Activated CD4-positive, alpha-beta T cell treated with anti-CD3 and anti-CD28 coated beads, Interleukin-2, amount 10 ng/mL, durations not matched to agents 24 days and 14 days (primary cell): ENCODE data around the gene GMNC. TPM values are rescaled to one million over a fixed set of nuclear protein-coding genes. Genes with fewer than 3 reads are reported as not detected.

Experiments used
- DNase-seq: peaks from one replicate; pipeline ENCODE4 v3.0.0; 2022
- H3K27ac Mint-ChIP-seq: one replicate; pipeline ENCODE4 v1.8.0; 2022; ENCODE audit warnings: mild to moderate bottlenecking, mixed read lengths
- H3K27me3 Mint-ChIP-seq: one replicate; pipeline ENCODE4 v1.8.0; 2022; ENCODE audit warnings: mixed read lengths
- H3K36me3 Mint-ChIP-seq: one replicate; pipeline ENCODE4 v1.8.0; 2022; ENCODE audit warnings: low read depth, mild to moderate bottlenecking, mixed read lengths
- H3K4me1 Mint-ChIP-seq: one replicate; pipeline ENCODE4 v1.8.0; 2021; ENCODE audit warnings: mixed read lengths
- H3K4me3 Mint-ChIP-seq: one replicate; pipeline ENCODE4 v1.8.0; 2022; ENCODE audit warnings: mild to moderate bottlenecking, moderate library complexity, mixed read lengths
- H3K9me3 Mint-ChIP-seq: one replicate; pipeline ENCODE4 v1.8.0; 2021; ENCODE audit warnings: mixed read lengths
- intact Hi-C: fragments of 100-400 bp; cut with micrococcal nuclease; formaldehyde crosslinking; loops from one replicate; pipeline ENCODE4 v1.15.1; 2023
- total RNA-seq: library from RNA; stranded (reverse); gene quantifications from 2 replicates; pipeline ENCODE4 v1.2.3, GENCODE V29; 2022

GMNC gene
- total RNA-seq, 1 donor from 2014 or later, result not detected

DNA sequence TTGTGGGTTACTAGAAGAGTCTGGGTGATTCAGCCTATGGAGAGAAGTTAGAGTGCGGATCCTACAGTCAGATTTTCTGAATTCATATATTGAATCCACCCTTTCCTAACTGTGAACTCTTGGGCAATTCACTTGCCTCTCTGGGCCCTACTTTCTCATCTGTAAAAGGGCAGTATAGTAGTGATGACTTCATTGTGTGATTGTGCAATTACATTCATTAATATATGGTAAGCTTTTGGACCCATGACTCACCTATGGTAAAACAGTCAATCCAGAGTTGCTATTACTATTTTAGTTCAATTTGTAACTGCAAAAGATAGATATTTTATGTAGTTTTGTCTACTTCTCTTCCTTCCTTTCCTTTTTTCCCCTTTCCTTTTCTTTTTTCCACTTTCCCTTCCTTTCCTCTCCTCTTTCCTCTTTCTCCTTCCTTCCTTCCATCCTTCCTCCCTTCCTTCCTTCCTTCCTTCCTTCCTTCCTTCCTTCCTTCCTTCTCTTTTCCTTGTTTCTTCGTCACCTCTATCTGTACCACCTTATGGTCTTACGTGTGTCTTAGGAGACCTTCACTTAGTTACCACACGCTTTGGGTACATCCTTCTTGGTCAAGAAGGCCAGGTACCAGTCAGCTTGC is 37.0 kb downstream of the GMNC start:
- H3K4me3 Mint-ChIP-seq, result no peak overlapping the region
- no peaks in the 10 kb centered on the region for H3K9me3 Mint-ChIP-seq
- no peaks in the 10 kb centered on the region for H3K27me3 Mint-ChIP-seq
- intact Hi-C loops, result no loop called here
- H3K4me1 Mint-ChIP-seq, result no peaks in the 10 kb centered on the region
- H3K36me3 Mint-ChIP-seq, result no peaks in the 10 kb centered on the region
- H3K27ac Mint-ChIP-seq, result no peak overlapping the region
- DNase-seq, result no peak

GRCh38 chr3:190811775-190812480 is 50.6 kb downstream of the GMNC start:
- no peaks in the 10 kb centered on the region for H3K36me3 Mint-ChIP-seq
- no peaks in the 10 kb centered on the region for H3K9me3 Mint-ChIP-seq
- H3K27ac Mint-ChIP-seq, result no peak overlapping the region
- H3K27me3 Mint-ChIP-seq, result no peaks in the 10 kb centered on the region
- DNase-seq, result peak; percentile 66
- intact Hi-C loops, result no loop called here
- no peak overlapping the region for H3K4me3 Mint-ChIP-seq
- no peaks in the 10 kb centered on the region for H3K4me1 Mint-ChIP-seq

- no peaks in the 10 kb centered on the region for H3K36me3 Mint-ChIP-seq
- H3K27ac Mint-ChIP-seq, result no peak overlapping the region
- no peak for DNase-seq
- intact Hi-C loops, result no loop called here
- H3K9me3 Mint-ChIP-seq, result no peaks in the 10 kb centered on the region
- no peak overlapping the region for H3K4me3 Mint-ChIP-seq
- H3K4me1 Mint-ChIP-seq, result no peaks in the 10 kb centered on the region
- no peaks in the 10 kb centered on the region for H3K27me3 Mint-ChIP-seq
These were observed 51.5 kb downstream of the GMNC start for GRCh38 chr3:190810957-190811356.

DNA sequence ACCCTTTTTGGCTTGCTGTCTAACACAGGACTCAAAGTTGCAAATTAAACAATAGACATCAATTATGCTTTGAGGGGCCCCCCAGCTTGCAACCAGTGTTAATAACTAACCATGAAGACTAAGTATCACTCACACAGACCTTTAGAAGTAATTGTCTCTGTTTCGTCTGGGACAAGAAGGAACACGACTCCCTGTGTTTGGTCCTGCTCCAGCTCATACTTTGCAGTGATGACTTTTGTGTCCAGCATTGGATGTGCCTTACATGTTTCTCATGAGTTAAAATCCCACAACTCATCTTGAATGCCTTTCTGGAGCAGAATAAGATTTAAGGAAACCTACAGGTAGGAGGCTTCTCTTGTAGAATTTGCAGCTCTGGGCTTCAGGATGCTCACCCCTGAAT is 53.1 kb downstream of the GMNC start:
- no peak for DNase-seq
- H3K4me3 Mint-ChIP-seq, result no peak overlapping the region
- no peaks in the 10 kb centered on the region for H3K27me3 Mint-ChIP-seq
- no peaks in the 10 kb centered on the region for H3K9me3 Mint-ChIP-seq
- intact Hi-C loops, result no loop called here
- H3K4me1 Mint-ChIP-seq, result no peaks in the 10 kb centered on the region
- no peak overlapping the region for H3K27ac Mint-ChIP-seq
- H3K36me3 Mint-ChIP-seq, result no peaks in the 10 kb centered on the region

DNA sequence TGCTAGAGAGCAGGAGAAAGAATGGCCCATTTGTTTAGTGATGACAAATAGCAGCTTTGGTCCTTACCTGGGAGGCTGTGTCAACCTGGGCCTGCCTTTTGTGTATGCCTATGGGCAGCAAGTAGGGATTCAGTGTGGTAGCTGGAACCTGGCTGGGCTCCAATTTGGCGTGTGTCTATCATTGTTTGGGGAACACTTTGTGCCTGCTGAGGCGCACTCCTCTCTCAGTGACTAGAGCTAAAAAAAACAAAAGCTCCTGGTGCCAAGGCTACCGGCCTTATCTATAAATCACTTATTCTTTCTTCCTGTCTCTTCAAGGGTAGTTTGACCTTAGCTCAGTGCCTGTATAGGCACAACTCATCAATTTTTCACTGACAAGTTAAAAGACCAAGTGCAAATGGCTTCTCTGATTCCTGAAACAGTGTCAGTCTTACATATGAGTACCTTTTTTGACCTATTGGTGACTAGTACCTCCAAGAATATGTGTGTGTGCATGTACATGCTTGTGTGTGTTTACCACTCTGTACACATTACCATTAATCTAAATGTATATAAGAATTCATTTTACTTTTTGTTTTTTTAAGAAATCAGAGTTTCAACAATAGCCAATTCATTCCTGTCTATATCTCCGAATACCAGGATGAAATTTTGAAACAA is 54.6 kb downstream of the GMNC start:
- intact Hi-C loops, result no loop called here
- no peak overlapping the region for H3K27ac Mint-ChIP-seq
- no peaks in the 10 kb centered on the region for H3K27me3 Mint-ChIP-seq
- H3K4me1 Mint-ChIP-seq, result no peaks in the 10 kb centered on the region
- DNase-seq, result no peak
- no peaks in the 10 kb centered on the region for H3K9me3 Mint-ChIP-seq
- H3K4me3 Mint-ChIP-seq, result no peak overlapping the region
- no peaks in the 10 kb centered on the region for H3K36me3 Mint-ChIP-seq
